GF-D8 (cell line): ENCODE measurements around the gene GTF2H1.
"Not testable (repeated sequence)": the region's sequence is repeated elsewhere in the genome, so short reads cannot be mapped to it uniquely, and the experiment has no call there.

Experiments used
- DNase-seq: peaks from one replicate; lab custom pipeline; 2025; lab: John Stamatoyannopoulos, UW

The GTF2H1 gene

DNA sequence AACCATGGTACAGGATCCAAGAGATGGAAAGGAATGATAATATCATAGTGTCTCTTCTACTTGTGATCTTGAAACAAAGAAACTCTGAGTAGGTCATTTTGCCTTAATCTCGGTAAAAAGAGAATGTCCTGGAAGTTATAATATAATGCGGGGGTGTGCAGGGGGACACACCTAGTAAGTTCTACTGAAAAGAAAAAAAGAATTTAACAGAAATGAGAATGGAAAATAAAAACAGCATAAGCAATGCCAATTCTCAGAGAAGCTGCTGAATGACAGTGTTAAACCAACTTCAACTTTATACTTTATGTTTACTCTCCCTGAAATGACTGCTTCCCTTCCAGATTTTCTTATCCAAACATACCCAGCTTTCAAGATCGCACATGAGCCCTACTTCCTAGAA lies 2.5 kb upstream of the GTF2H1 start:
- no peak for DNase-seq

- DNase-seq: no peak
Measured at GRCh38 chr11:18320617-18321016, 1.8 kb upstream of the GTF2H1 start.

GRCh38 chr11:18321578-18321968 lies 794 bp upstream of the GTF2H1 start:
- no peak for DNase-seq

DNA sequence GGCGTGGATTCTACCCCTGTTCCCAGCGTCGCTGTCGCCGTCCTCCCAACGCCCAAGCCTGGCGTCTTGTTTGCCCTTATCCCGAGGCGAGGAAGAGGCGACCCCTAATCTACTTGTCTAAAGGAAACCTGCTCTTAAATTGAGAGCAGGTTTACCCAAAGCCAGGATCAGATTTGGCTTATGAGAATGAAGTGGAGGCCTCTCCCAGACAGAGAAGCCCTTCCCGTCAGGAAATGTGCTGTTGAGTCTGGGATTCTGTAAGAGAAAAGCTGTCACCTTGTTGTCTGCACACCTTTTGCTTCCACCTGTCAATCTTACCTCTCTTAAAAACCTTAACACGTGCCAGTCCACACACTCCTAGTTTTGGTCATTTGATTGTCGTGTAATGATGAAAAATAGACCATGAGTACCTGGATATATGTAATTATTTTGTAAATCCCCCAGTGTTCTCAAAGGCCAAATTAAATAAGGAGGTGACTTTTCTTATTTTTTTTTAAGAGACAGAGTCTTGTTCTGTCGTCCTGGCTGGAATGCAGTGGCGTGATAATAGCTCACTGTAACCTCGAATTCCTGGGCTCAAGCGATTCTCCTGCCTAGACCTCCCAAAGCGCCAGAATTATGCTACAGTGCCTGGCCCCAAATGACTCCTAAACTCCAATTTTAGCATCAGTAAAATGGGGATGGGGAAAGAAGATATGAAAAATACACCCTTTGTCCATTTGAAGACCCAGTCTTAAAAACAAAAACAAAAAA lies 627 bp downstream of the GTF2H1 start:
- no peak for DNase-seq

- DNase-seq: not testable (repeated sequence)
Measured at GRCh38 chr11:18323881-18324280, 1.5 kb downstream of the GTF2H1 start.

DNA sequence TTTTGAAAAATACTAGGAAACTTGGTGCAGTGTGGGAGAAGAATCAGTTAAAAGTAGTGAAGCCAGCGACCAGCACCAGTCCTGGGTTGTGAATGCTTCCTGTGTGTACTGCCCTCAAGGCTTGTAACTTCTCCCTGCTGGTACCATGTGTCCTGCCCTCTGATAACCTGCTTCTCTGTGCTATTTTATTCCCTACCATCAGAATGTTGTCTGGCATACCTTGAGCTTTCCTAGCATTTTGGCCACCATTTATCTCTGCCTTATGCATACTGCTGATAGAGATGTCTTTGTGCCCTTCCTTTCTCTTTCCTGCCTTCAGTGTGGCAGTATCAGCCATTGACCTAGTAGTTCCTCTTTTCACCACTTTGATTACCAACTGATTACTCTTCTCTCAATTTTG lies 2.0 kb downstream of the GTF2H1 start:
- DNase-seq: no peak

GRCh38 chr11:18329196-18329870 lies 7.0 kb downstream of the GTF2H1 start:
- DNase-seq: no peak

DNA sequence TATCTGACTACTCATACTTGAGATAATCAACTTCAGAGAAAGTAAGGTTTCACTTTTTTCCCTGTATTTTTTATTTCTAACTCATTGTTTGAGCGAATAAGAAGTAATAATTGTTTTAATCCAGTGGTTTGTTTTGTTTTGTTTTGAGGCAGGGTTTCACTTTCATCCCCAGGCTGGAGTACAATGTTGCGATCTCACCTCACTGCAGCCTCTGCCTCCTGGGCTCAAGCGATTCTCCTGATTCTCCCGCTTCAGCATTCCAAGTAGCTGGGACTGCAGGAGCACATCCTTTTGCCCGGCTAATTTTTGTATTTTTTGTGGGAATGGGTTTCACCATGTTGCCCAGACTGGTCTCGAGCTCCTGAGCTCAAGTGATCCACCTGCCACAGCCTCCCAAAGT lies 8.6 kb downstream of the GTF2H1 start:
- no peak for DNase-seq

GRCh38 chr11:18332302-18332701 lies 9.9 kb downstream of the GTF2H1 start:
- no peak for DNase-seq

DNA sequence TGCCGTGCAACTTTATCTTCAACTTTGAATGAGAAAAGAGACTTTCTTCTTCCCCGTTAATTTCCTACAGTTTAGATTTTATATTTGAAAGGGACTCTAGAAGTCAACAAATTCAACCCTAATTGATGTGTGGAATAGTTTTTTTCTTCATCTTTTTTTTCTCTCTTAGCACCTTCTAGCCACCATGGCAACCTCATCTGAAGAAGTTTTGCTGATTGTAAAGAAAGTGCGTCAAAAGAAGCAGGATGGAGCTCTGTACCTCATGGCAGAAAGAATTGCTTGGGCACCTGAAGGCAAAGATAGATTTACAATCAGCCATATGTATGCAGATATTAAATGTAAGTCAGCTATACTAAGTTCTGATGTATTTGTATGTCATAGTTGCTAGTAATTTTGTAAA lies 10.5 kb downstream of the GTF2H1 start:
- DNase-seq: no peak

DNA sequence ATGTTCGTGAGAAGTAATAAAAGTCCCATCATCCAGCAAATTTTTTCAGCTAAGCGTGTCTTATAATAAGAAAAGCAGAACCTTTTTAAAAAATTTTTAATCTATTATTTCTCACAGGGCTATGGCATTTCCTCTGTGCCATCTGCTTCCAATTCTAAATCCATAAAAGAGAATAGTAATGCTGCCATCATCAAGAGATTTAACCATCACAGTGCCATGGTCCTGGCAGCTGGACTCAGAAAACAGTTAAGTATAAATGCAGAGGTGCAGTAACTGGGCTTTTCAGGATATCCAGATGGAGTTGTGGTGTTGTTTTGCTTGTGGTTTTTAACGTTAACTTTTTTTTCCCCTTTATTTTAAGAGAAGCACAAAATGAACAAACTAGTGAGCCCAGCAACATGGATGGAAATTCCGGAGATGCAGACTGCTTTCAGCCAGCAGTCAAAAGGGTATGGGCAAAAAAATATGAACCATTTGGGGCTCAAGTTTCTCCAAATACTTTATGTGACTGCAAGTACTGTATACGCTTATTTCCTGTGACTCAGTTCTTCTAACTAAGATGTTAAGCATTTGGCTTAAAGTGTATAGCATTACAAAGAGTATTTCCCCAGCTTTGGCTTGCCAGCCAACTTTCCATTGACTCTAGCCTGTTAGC lies 25.2 kb downstream of the GTF2H1 start:
- no peak for DNase-seq

- DNase-seq: no peak
Measured at GRCh38 chr11:18352581-18352980, 30.2 kb downstream of the GTF2H1 start.

GRCh38 chr11:18358646-18359045 lies 36.3 kb downstream of the GTF2H1 start:
- DNase-seq: no peak

DNA sequence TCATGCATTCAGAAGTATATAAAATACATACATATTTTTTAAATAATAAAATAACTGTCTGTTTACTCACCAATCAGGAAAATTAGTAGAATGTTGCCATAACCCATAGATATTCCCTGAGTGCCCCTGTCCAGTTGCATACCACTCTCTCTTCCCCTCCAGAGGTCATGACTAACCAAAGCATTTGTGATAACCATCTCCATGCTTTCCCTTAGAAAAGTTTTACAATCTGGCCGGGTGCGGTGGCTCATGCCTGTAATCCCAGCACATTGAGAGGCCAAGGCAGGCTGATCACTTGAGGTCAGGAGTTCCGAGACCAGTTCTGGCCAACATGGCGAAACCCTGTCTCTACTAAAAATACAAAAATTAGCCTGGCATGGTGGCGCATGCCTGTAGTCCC lies 38.8 kb downstream of the GTF2H1 start:
- DNase-seq: no peak

- no peak for DNase-seq
Measured at GRCh38 chr11:18364495-18365073, 42.2 kb downstream of the GTF2H1 start.

DNA sequence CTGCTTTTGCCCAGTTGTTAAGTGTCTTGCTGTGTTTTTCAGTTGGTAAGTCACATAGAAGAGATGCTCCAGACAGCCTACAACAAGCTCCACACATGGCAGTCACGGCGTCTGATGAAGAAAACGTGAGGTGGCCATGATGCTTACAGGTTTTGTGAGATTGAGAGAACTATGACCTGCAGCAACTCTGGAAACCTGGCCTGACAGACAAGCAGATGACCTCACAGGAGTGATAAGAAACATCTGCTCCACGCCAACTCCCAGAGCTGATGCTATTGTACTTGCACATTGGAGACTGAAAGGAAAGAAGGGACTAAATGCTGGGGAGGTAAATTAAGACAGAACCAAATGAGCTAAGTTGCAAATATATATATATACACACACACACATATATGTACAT lies 43.4 kb downstream of the GTF2H1 start:
- DNase-seq: no peak

DNA sequence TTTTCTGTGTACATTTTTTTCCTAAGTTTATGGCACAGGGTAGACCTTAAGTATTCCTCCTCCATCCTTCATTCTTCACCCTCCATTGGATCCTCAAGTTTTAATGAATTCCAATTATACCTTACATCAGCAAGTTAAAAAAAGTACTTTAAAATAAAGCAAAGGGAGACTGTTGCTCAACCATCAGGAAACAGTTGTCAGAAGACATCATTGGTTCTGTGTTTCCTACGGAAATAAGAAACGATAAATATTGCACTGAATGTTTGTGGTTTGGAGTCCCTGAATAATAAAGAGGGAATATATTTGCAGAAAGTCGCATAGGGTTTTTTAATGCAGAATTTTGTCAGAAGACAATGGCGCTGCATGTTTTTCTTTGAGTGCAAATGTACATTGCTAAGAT lies 43.9 kb downstream of the GTF2H1 start:
- no peak for DNase-seq

DNA sequence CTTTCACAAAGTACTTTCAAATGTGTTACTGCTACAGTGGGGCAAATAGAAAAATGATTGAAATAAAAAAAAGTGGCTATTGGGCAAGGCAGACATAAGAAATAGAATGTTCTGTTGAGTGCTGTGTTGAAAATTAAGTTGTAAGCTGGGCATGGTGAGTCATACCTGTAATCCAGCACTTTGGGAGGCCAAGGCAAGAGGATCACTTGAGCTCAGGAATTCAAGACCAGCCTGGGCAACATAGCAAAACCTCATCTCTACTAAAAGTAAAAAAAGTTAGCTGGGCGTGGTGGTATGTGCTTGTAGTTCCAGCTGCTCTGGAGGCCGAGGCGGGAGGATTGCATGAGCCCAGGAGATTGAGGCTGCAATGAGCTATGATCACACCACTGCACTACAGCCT lies 45.1 kb downstream of the GTF2H1 start:
- DNase-seq: no peak

GRCh38 chr11:18368221-18368620 lies 45.9 kb downstream of the GTF2H1 start:
- DNase-seq: no peak

DNA sequence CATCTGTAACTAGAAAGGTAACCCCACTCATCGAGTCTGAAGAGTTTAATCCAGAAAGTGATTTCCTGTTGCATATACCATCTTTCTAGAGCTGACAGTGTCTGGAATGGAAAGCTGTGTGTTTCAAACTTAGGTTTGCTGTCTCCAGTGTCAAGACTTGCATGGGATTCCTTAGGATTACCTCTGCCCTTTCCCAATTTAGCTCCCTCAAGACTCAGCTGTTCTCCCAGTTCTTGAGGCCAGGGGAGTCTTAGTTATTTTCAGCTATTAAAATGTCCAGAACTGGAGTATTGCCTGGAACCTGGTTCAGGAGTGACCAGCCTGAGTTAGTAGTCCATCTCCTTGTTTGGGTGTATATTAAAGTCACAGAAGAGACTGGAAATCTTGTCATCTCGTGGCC lies 47.0 kb downstream of the GTF2H1 start:
- no peak for DNase-seq

DNA sequence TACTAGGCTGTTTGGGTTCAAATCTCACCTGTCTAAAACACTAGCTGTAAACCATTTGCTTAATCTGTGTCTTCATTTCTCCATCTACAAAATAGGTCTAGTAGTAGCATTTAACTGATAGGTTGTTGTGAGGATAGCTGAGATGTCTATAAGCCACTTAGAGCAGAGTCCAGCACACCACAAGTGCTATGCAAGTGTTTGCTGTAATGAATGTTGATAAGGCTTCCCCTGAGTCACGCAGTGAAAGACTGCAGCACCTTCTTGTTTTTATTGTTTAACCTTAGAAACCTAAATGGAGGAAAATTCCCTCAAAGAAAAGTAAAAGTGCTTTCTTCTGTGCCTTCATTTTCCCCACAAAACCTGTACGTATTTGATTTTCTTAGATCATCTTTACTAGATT lies 48.9 kb downstream of the GTF2H1 start:
- no peak for DNase-seq

DNA sequence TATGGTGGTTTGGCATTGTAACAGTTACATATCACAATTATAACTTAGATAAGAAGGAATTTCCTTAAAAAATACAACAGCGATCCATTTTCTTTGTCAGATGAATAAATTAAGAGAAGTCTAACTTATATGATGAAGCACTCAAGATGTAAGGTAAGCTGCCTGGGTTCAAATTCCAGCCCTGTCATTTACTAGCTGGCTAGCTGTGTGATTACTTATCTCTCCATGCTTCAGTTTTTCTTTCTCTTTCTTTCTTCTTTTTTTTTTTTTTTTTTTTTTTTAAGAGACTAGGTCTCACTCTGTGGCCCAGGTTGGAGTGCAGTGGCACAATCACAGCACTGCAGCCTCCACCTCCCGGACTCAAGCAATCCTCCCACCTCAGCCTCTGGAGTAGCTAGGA lies 49.8 kb downstream of the GTF2H1 start:
- no peak for DNase-seq

DNA sequence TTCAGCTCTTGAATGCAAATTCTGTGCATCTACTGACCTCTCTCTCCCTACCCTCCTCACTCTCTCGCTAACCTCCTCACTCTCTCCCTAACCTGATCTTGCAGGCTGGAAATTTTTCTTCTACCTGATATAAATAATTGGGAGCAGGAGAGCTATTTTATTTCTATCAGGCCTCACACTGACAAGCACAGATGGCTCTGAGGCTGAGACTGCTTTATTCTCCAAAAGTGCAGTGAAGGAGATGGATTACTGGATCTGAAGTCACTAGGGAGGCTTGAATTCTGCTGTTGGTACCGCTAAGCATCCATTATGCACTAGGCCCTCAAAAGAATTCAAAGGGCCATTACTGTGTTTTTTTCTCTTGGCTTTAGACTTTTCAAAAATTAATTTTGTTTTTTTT lies 52.6 kb downstream of the GTF2H1 start:
- DNase-seq: no peak
